ENCODE results near the gene GMDS. TPM values are rescaled to one million over a fixed set of nuclear protein-coding genes. Genes with fewer than 3 reads are reported as not detected.

Gene GMDS
- total and polyA plus RNA-seq, 2 of the 13 experiments (the other 11 are each of a cell fraction or from before 2014, with no cell fraction given): 64.4 to 112 TPM

GRCh38 chr6:1607516-1608221 lies 637.7 kb downstream of the GMDS start (continued):
- TF ChIP-seq MTF2 (CRISPR knock-in tag; IDR thresholded peaks at IDR 0.05; ENCODE audit: borderline replicate concordance) (peak; percentile 62; the same call in 1 of the 2 replicates), ZNF335 (CRISPR knock-in tag; IDR thresholded peaks at IDR 0.05) (peak; percentile 72; the same call in 1 of the 2 replicates), RELA (CRISPR knock-in tag; IDR thresholded peaks at IDR 0.05) (no peak), ZNF280B (CRISPR knock-in tag; IDR thresholded peaks at IDR 0.05; ENCODE audit: borderline replicate concordance) (no peak), ZNF605 (CRISPR knock-in tag; IDR thresholded peaks at IDR 0.05) (0 out of 2 replicates have a peak, but pooled peaks have one; percentile 26), ZNF44 (CRISPR knock-in tag; IDR thresholded peaks at IDR 0.05) (no peak), HMGXB3 (CRISPR knock-in tag; IDR thresholded peaks at IDR 0.05; ENCODE audit: borderline replicate concordance) (no peak), ZFP36L2 (CRISPR knock-in tag; IDR thresholded peaks at IDR 0.05) (no peak), ARNT (IDR thresholded peaks at IDR 0.05) (no peak), ZNF672 (CRISPR knock-in tag; IDR thresholded peaks at IDR 0.05) (no peak), ZZZ3 (CRISPR knock-in tag; IDR thresholded peaks at IDR 0.05; ENCODE audit: borderline replicate concordance) (no peak), ZBTB20 (CRISPR knock-in tag; IDR thresholded peaks at IDR 0.05; ENCODE audit: borderline replicate concordance, low read depth) (no peak), XRCC5 (optimal IDR thresholded peaks at IDR 0.05; ENCODE audit: low read length) (peak; percentile 64), HIC2 (CRISPR knock-in tag; IDR thresholded peaks at IDR 0.05; ENCODE audit: low read depth) (no peak), TERF1 (CRISPR knock-in tag; IDR thresholded peaks at IDR 0.05) (no peak), ZNF746 (CRISPR knock-in tag; IDR thresholded peaks at IDR 0.05) (peak; percentile 53; the same call in 1 of the 2 replicates), HBP1 (CRISPR knock-in tag; IDR thresholded peaks at IDR 0.05; ENCODE audit: low read depth) (peak; percentile 61; the same call in 1 of the 2 replicates), ZNF333 (CRISPR knock-in tag; IDR thresholded peaks at IDR 0.05; ENCODE audit: borderline replicate concordance) (0 out of 2 replicates have a peak, but pooled peaks have one; percentile 12), ZFP90 (CRISPR knock-in tag; IDR thresholded peaks at IDR 0.05; ENCODE audit: borderline replicate concordance) (no peak)
